NT2/D1 (cell line): Measurements from ENCODE around the gene MSL1.

Experiments
- DNase-seq: peaks from one replicate; pipeline ENCODE4 v3.0.0-alpha.2; 2011; ENCODE audit warnings: low read depth, low spot score
- H3K27me3 ChIP-seq: 2 replicates; pipeline ENCODE4 v1.6.0; 2011; ENCODE audit warnings: mild to moderate bottlenecking; ENCODE audit not compliant: insufficient read length, insufficient read depth
- H3K36me3 ChIP-seq: 2 replicates; pipeline ENCODE4 v1.6.1; 2011; ENCODE audit warnings: mild to moderate bottlenecking, low read length, mixed read lengths; ENCODE audit not compliant: insufficient read depth, insufficient read length
- H3K4me1 ChIP-seq: 2 replicates; pipeline ENCODE4 v1.5.1; 2011; ENCODE audit not compliant: insufficient read depth, insufficient read length
- H3K4me3 ChIP-seq: 2 replicates; pipeline ENCODE4 v1.5.1; 2011; ENCODE audit warnings: low read depth; ENCODE audit not compliant: insufficient read length
- H3K9ac ChIP-seq: 2 replicates; pipeline ENCODE4 v1.6.0; 2011; ENCODE audit warnings: low read depth; ENCODE audit not compliant: insufficient read length
- H3K9me3 ChIP-seq: 2 replicates; pipeline ENCODE4 v1.5.1; 2011; ENCODE audit warnings: mild to moderate bottlenecking, low read length; ENCODE audit not compliant: insufficient read depth
- SUZ12 ChIP-seq: IDR thresholded peaks from 2 replicates; pipeline ENCODE4 v1.6.1; 2011; ENCODE audit not compliant: insufficient read length, insufficient read depth; ENCODE audit errors: extremely low read depth
- YY1 ChIP-seq: IDR thresholded peaks from 2 replicates; pipeline ENCODE4 v1.6.1; 2011; ENCODE audit not compliant: insufficient read length, insufficient read depth
- ZNF274 ChIP-seq: IDR thresholded peaks from 2 replicates; pipeline ENCODE4 v1.6.1; 2011; ENCODE audit warnings: mild to moderate bottlenecking, low read depth, low read length

The MSL1 gene

DNA sequence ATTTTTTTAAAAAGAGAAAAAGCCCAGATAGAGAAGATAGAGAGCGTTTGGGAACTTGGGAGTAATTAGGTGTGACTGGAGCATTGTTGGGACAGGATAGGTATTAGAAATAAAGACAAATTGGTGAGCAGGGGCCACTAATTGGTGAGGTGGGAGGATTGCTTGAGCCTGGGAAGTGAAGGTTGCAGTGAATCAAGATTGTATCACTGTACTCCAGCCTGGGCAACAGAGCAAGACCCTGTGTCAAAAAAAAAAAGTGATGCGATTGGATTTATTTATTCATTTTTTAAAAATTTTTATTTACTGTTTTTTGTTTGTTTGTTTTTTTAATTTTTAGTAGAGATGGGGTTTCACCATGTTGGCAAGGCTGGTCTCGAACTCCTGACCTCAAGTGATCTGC is 23.7 kb downstream of the MSL1 start:
- TF ChIP-seq SUZ12 (no peak), YY1 (no peak), ZNF274 (no peak)

DNA sequence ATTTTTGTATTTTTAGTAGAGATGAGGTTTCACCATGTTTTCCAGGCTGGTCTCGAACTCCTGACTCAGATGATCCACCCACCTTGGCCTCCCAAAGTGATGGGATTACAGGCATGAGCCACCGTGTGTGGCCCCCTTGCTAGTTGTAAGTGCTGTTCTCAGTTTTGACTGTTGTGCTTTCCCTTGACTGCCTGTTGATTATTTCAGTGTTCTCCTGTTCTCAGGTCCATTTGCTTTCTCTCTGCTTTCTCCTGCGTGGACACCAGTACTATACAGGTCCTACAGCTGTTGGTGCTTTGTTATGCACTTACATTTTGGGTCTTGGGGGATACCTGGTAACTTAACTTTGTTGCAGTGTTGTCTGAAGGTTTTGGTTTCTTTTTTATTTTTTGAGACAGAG is 26.8 kb downstream of the MSL1 start:
- Histone ChIP-seq H3K4me3 (no peak overlapping the region), H3K9me3 (no peaks in the 10 kb centered on the region), H3K36me3 (peaks cover 81% of the 10 kb centered on the region), H3K4me1 (no peaks in the 10 kb centered on the region), H3K27me3 (no peaks in the 10 kb centered on the region), H3K9ac (no peak overlapping the region)
- TF ChIP-seq YY1, result no peak
- no peak for TF ChIP-seq SUZ12
- no peak for TF ChIP-seq ZNF274
- DNase-seq, result no peak

More for the DNA sequence above, 23.7 kb downstream of the MSL1 start:
- H3K4me3 ChIP-seq, result no peak overlapping the region
- H3K4me1 ChIP-seq, result no peaks in the 10 kb centered on the region
- H3K27me3 ChIP-seq, result no peaks in the 10 kb centered on the region
- H3K9ac ChIP-seq, result no peak overlapping the region
- no peaks in the 10 kb centered on the region for H3K9me3 ChIP-seq
- DNase-seq, result no peak
- peaks cover 84% of the 10 kb centered on the region for H3K36me3 ChIP-seq

GRCh38 chr17:40150276-40150675 is 28.5 kb downstream of the MSL1 start:
- no peak for DNase-seq
- no peak overlapping the region for H3K9ac ChIP-seq
- no peak overlapping the region for H3K4me3 ChIP-seq
- H3K4me1 ChIP-seq, result no peaks in the 10 kb centered on the region
- peaks cover 74% of the 10 kb centered on the region for H3K36me3 ChIP-seq
- no peaks in the 10 kb centered on the region for H3K27me3 ChIP-seq
- no peaks in the 10 kb centered on the region for H3K9me3 ChIP-seq
- TF ChIP-seq SUZ12 (no peak), YY1 (no peak), ZNF274 (no peak)

- no peak for DNase-seq
- Histone ChIP-seq H3K36me3 (peaks cover 74% of the 10 kb centered on the region), H3K9me3 (no peaks in the 10 kb centered on the region), H3K27me3 (no peaks in the 10 kb centered on the region), H3K4me1 (no peaks in the 10 kb centered on the region), H3K4me3 (no peak overlapping the region), H3K9ac (no peak overlapping the region)
- TF ChIP-seq SUZ12, result no peak
- no peak for TF ChIP-seq YY1
- TF ChIP-seq ZNF274, result no peak
These were observed 29.7 kb downstream of the MSL1 start for GRCh38 chr17:40151414-40151963.

DNA sequence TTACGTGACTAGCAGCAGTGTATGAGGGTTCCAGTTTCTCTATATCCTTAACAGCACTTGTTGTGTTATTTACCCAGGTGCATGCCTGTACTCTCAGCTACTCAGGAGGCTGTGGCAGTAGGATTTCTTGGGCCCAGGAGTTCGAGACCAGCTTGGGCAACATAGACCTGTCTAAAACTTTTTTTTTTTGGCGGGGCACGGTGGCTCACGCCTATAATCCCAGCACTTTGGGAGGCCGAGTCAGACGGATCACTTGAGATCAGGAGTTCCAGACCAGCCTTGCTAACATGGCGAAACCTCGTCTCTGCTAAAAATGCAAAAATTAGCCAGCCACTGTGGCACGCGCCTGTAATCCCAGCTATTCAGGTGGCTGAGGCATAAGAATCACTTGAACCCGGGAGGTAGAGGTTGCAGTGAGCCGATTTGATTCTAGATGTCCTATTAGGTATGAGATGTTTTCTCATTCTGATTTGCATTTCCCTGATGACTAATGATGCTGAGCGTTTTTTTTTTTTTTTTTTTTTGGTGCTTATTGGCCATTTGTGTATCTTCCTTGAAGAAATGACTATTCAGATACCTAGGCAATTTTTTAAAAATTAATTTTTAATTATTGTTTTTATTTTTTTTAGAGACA is 31.9 kb downstream of the MSL1 start:
- Histone ChIP-seq H3K4me1 (no peaks in the 10 kb centered on the region), H3K27me3 (no peaks in the 10 kb centered on the region), H3K9me3 (no peaks in the 10 kb centered on the region), H3K4me3 (no peak overlapping the region), H3K36me3 (peaks cover 65% of the 10 kb centered on the region), H3K9ac (no peak overlapping the region)
- TF ChIP-seq YY1 (no peak), SUZ12 (no peak), ZNF274 (no peak)
- no peak for DNase-seq

- DNase-seq, result no peak
These were observed 36.2 kb downstream of the MSL1 start for GRCh38 chr17:40157973-40158372.

DNA sequence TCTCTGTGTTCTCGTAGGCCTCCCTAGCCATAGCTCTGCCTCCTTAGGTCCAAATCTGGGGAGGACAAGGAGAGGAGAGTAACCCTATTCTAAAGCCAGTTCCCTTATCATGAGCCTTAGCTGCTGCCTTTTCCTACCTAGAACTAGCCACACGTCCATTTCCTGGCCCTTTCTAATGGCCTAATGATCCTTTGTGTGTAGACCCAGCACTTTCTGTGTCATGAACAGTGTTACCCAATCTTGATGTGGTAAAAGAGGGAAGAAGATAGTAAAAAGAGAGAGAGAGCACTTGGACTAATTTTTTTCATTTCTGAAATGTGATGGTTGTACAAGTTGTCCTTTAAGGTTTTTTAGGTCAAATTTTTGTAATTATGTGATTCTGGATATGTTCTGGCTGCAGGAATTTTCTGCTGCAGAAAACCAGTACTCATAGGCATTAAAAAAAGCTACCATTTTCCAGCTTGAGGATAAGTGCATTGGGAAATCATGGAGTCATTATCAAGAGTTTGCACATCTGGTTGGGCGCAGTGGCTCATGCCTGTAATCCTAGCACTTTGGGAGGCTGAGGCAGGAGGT is 36.8 kb downstream of the MSL1 start:
- no peaks in the 10 kb centered on the region for H3K27me3 ChIP-seq
- no peaks in the 10 kb centered on the region for H3K9me3 ChIP-seq
- no peaks in the 10 kb centered on the region for H3K4me1 ChIP-seq
- H3K9ac ChIP-seq, result no peak overlapping the region
- no peak for TF ChIP-seq YY1
- DNase-seq, result no peak
- H3K36me3 ChIP-seq, result peaks cover 65% of the 10 kb centered on the region
- no peak overlapping the region for H3K4me3 ChIP-seq

More at GRCh38 chr17:40157973-40158372, 36.2 kb downstream of the MSL1 start:
- TF ChIP-seq YY1, result no peak
- no peak for TF ChIP-seq SUZ12
- TF ChIP-seq ZNF274, result no peak
- Histone ChIP-seq H3K4me1 (no peaks in the 10 kb centered on the region), H3K9me3 (no peaks in the 10 kb centered on the region), H3K27me3 (no peaks in the 10 kb centered on the region), H3K9ac (no peak overlapping the region), H3K4me3 (no peak overlapping the region), H3K36me3 (peaks cover 65% of the 10 kb centered on the region)
